ENCODE results near the gene B3GNT3. TPM values are rescaled to one million over a fixed set of nuclear protein-coding genes. Genes with fewer than 3 reads are reported as not detected.

B3GNT3 gene
- total and polyA plus RNA-seq, 9 of the 15 experiments (the other 6 are each of a cell fraction or from before 2014, with no cell fraction given): 0.06 to 0.11 (median 0.07) TPM; not detected in 6

DNA sequence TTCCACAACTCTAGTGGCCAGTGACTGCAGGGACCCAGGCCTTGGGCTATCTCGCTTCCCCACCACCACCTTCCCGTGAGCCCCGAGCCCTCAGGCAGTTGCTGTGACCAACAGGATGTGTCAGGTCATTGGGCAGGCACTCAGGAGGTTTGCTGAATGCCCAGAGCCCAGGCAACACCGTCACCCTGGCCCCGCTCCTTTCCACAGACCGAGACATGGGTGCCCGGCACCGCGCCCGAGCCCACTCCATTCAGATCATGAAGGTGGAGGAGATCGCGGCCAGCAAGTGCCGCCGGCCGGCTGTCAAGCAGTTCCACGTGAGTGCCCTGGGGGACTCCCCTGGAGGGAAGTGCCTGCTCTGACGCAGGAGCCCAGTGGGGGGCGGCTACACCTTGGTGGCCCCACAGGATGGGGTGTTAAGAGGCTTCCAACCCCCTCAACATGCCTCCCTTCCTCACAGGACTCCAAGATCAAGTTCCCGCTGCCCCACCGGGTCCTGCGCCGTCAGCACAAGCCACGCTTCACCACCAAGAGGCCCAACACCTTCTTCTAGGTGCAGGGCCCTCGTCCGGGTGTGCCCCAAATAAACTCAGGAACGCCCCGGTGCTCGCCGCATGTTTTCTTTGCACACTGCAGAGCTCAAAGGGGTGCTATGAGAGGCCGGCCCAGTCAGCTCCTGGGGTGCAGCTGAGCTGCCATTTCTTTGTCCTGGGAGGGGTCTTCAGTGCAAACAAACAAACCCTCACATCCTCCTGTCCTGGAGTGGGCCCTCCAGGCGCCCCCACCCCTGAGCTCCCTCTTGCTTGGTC is 68.0 kb downstream of the B3GNT3 start:
- peaks cover 43% of the 10 kb centered on the region for H3K79me2 ChIP-seq (ENCODE audit: control insufficient read depth, insufficient read depth, low read length)
- H3K36me3 ChIP-seq (ENCODE audit: control insufficient read depth, insufficient read depth, low read length): peaks cover 48% of the 10 kb centered on the region
- H3K4me3 ChIP-seq: no peak overlapping the region
- H3K27ac ChIP-seq (ENCODE audit: extremely low read depth, low read depth, low read length): peak overlapping the region; percentile 27; the same call in 1 of the 3 replicates
- no peaks in the 10 kb centered on the region for H3K27me3 ChIP-seq (ENCODE audit: control insufficient read depth in 2 of 2, insufficient read depth in 2 of 2, low read length in 2 of 2)
- DNase-seq (ENCODE audit: extremely low read depth in 1 of 4, low spot score in 3 of 4) (peak in 1 of 4 experiments; percentile 3), FAIRE-seq (no peak), ATAC-seq (no peak)
- H3K9me1 ChIP-seq (ENCODE audit: control insufficient read depth, insufficient read depth, low read length): peaks cover 3% of the 10 kb centered on the region
- POLR2A ChIA-PET: interaction anchor here (0.6 to 4.2 kb wide), 5 partner anchors 66 to 1573 kb away, joined by 3 to 42 read pairs (median 3); partner anchors contain the start of genes CCDC124 and FCHO1
- peak overlapping the region in 1 of 2 experiments; percentile 99; a peak in 2 of 4 replicates for H3K9ac ChIP-seq (ENCODE audit: insufficient read depth in 1 of 2, low read depth in 2 of 2, low read length in 2 of 2)
- in situ Hi-C loops (cut with MboI): no loop called here
- BruUV-seq (replicated peaks): no TSS peak
- 89% methylated on average over 25 of the region's 31 CpGs for WGBS (ENCODE audit: insufficient coverage, low coverage, missing lambda C conversion rate)
- no peaks in the 10 kb centered on the region for H3K9me3 ChIP-seq (replicated peaks; ENCODE audit: control insufficient read depth, insufficient read depth, low read depth, low read length)
- H3K4me1 ChIP-seq (replicated peaks in 1 of 2; ENCODE audit: control insufficient read depth in 2 of 2, insufficient read depth in 2 of 2, low read length in 2 of 2): peaks cover 18 to 47% of the 10 kb centered on the region in 2 experiments; a peak in 4 of 5 replicates
- H3K4me2 ChIP-seq (ENCODE audit: insufficient read depth, low read length): no peak overlapping the region
- H4K20me1 ChIP-seq (replicated peaks; ENCODE audit: control insufficient read depth, insufficient read depth, low read length): peaks cover 51% of the 10 kb centered on the region
- intact Hi-C loops (cut with micrococcal nuclease): loop anchor here (10.0 kb wide), 1 partner anchor 192 kb away; no protein-coding TSS in a partner anchor
- no peak overlapping the region for H2AFZ ChIP-seq (ENCODE audit: low read depth, low read length)
- CTCF ChIA-PET (ENCODE audit: low intra/inter-chr PET ratio): no interaction called here
- TF ChIP-seq SUPT5H (IDR thresholded peaks at IDR 0.05) (peak; percentile 37; the same call in 1 of the 2 replicates), POLR2G (IDR thresholded peaks at IDR 0.05; ENCODE audit: low read depth, low read length) (peak; percentile 75), KLF13 (tag; IDR thresholded peaks at IDR 0.05; ENCODE audit: borderline replicate concordance, low read depth) (no peak), KAT2B (IDR thresholded peaks at IDR 0.05; ENCODE audit: low read depth, low read length) (no peak), BCL6 (CRISPR knock-in tag; IDR thresholded peaks at IDR 0.05) (no peak), ERF (CRISPR knock-in tag; IDR thresholded peaks at IDR 0.05) (no peak), PRPF4 (IDR thresholded peaks at IDR 0.05; ENCODE audit: insufficient read depth, low read depth, low read length, poor library complexity, severe bottlenecking) (peak; percentile 74), FOXA3 (CRISPR knock-in tag; conservative IDR thresholded peaks at IDR 0.05 in 1 of 2, IDR thresholded peaks at IDR 0.05 in 1 of 2) (peak in 1 of 2 experiments; percentile 11; a peak in 1 of 4 replicates), RBFOX2 (IDR thresholded peaks at IDR 0.05; ENCODE audit: low read depth, low read length) (peak; percentile 80)
- TF ChIP-seq, protein P1, sequence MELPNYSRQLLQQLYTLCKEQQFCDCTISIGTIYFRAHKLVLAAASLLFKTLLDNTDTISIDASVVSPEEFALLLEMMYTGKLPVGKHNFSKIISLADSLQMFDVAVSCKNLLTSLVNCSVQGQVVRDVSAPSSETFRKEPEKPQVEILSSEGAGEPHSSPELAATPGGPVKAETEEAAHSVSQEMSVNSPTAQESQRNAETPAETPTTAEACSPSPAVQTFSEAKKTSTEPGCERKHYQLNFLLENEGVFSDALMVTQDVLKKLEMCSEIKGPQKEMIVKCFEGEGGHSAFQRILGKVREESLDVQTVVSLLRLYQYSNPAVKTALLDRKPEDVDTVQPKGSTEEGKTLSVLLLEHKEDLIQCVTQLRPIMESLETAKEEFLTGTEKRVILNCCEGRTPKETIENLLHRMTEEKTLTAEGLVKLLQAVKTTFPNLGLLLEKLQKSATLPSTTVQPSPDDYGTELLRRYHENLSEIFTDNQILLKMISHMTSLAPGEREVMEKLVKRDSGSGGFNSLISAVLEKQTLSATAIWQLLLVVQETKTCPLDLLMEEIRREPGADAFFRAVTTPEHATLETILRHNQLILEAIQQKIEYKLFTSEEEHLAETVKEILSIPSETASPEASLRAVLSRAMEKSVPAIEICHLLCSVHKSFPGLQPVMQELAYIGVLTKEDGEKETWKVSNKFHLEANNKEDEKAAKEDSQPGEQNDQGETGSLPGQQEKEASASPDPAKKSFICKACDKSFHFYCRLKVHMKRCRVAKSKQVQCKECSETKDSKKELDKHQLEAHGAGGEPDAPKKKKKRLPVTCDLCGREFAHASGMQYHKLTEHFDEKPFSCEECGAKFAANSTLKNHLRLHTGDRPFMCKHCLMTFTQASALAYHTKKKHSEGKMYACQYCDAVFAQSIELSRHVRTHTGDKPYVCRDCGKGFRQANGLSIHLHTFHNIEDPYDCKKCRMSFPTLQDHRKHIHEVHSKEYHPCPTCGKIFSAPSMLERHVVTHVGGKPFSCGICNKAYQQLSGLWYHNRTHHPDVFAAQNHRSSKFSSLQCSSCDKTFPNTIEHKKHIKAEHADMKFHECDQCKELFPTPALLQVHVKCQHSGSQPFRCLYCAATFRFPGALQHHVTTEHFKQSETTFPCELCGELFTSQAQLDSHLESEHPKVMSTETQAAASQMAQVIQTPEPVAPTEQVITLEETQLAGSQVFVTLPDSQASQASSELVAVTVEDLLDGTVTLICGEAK (IDR thresholded peaks at IDR 0.05): no peak
- TF ChIP-seq, protein P1 (CRISPR knock-in tag; IDR thresholded peaks at IDR 0.05): peak; percentile 16; the same call in 1 of the 2 replicates

All from K562 (cell line).